HEK293 (cell line): ENCODE measurements around the gene BMP2K.

Experiments used
- CTCF ChIA-PET: fragments of 350-600 bp; formaldehyde crosslinking; extraction: SDS; loops from one replicate; lab custom pipeline; 2021; ENCODE audit warnings: antibody characterized with exemption; lab: Yijun Ruan, JAX
- POLR2A ChIA-PET: fragments of 300-600 bp; formaldehyde crosslinking; extraction: SDS; loops from one replicate; lab custom pipeline; 2020; ENCODE audit warnings: antibody characterized with exemption, inconsistent platforms; lab: Yijun Ruan, JAX
- H3K27ac ChIP-seq: fragments of 200-500 bp; sonication (Bioruptor generic); 2 replicates; pipeline ENCODE4 v1.5.1; 2014; ENCODE audit warnings: low read depth, low read length, control low read depth, inconsistent platforms; ENCODE audit errors: extremely low read depth
- H3K36me3 ChIP-seq, 2 experiments: fragments of 200-500 bp in 1 of 2; sonication (Bioruptor generic) in 1 of 2; 1 replicate in 1 of 2; 2 replicates in 1 of 2; pipeline ENCODE4 v1.5.1; 2014 to 2017; ENCODE audit warnings: inconsistent platforms in 2 of 2, low read length in 2 of 2; ENCODE audit not compliant: control insufficient read depth in 2 of 2, insufficient read depth in 1 of 2
- H3K4me1 ChIP-seq: fragments of 200-500 bp; sonication (Bioruptor generic); 2 replicates; pipeline ENCODE4 v1.5.1; 2014; ENCODE audit warnings: mild to moderate bottlenecking, low read length, inconsistent platforms; ENCODE audit not compliant: control insufficient read depth, insufficient read depth
- H3K4me3 ChIP-seq: 2 replicates; pipeline ENCODE4 v1.5.1; 2011; ENCODE audit warnings: low read depth, mild to moderate bottlenecking, control low read depth, low read length, moderate library complexity
- H3K9me3 ChIP-seq: fragments of 200-500 bp; sonication (Bioruptor generic); 2 replicates; pipeline ENCODE4 v1.5.1; 2014; ENCODE audit warnings: low read depth, low read length, inconsistent platforms; ENCODE audit not compliant: control insufficient read depth, insufficient read depth
- GLIS2 ChIP-seq: fragments of 450-650 bp; formaldehyde crosslinking; IDR thresholded peaks from 2 replicates; pipeline ENCODE4 v1.5.1; 2016; ENCODE audit warnings: missing biosample characterization, missing genetic modification characterization
- HOXA7 ChIP-seq: sonication (generic); formaldehyde crosslinking; IDR thresholded peaks from 2 replicates; pipeline ENCODE4 v1.8.1; 2022; ENCODE audit warnings: missing genetic modification reagents, borderline replicate concordance
- KLF1 ChIP-seq: fragments of 450-650 bp; formaldehyde crosslinking; IDR thresholded peaks from 2 replicates; pipeline ENCODE4 v1.5.1; 2016; ENCODE audit warnings: missing biosample characterization, missing genetic modification characterization
- KLF8 ChIP-seq: fragments of 450-650 bp; formaldehyde crosslinking; IDR thresholded peaks from 2 replicates; pipeline ENCODE4 v1.5.1; 2016; ENCODE audit warnings: missing biosample characterization, missing genetic modification characterization
- SALL2 ChIP-seq: fragments of 450-650 bp; formaldehyde crosslinking; IDR thresholded peaks from 2 replicates; pipeline ENCODE4 v1.5.0; 2017; ENCODE audit warnings: missing biosample characterization, mild to moderate bottlenecking, missing genetic modification characterization, borderline replicate concordance
- WT1 ChIP-seq: fragments of 450-650 bp; formaldehyde crosslinking; IDR thresholded peaks from 2 replicates; pipeline ENCODE4 v1.5.1; 2016; ENCODE audit warnings: missing biosample characterization, missing genetic modification characterization
- YY1 ChIP-seq: fragments of 450-650 bp; formaldehyde crosslinking; IDR thresholded peaks from 2 replicates; pipeline ENCODE4 v1.5.1; 2018; ENCODE audit warnings: missing biosample characterization, missing genetic modification characterization
- ZFP69B ChIP-seq: fragments of 450-650 bp; formaldehyde crosslinking; IDR thresholded peaks from 2 replicates; pipeline ENCODE4 v1.5.1; 2016; ENCODE audit warnings: missing biosample characterization, missing genetic modification characterization
- ZNF148 ChIP-seq: fragments of 450-650 bp; formaldehyde crosslinking; IDR thresholded peaks from 2 replicates; pipeline ENCODE4 v1.5.0; 2017; ENCODE audit warnings: missing biosample characterization, missing genetic modification characterization, borderline replicate concordance
- ZNF157 ChIP-seq: fragments of 450-650 bp; formaldehyde crosslinking; IDR thresholded peaks from 2 replicates; pipeline ENCODE4 v1.5.1; 2016; ENCODE audit warnings: missing biosample characterization, missing genetic modification characterization
- ZNF324 ChIP-seq: fragments of 450-650 bp; formaldehyde crosslinking; IDR thresholded peaks from 2 replicates; pipeline ENCODE4 v1.5.1; 2016; ENCODE audit warnings: missing biosample characterization, missing genetic modification characterization
- ZNF366 ChIP-seq: fragments of 450-650 bp; formaldehyde crosslinking; conservative IDR thresholded peaks from 2 replicates; pipeline ENCODE4 v1.5.1; 2016; ENCODE audit warnings: missing biosample characterization, missing genetic modification characterization
- ZNF37A ChIP-seq: fragments of 450-650 bp; IDR thresholded peaks from 2 replicates; pipeline ENCODE4 v1.5.1; 2018; ENCODE audit warnings: missing biosample characterization, missing genetic modification characterization
- ZNF544 ChIP-seq: fragments of 450-650 bp; formaldehyde crosslinking; IDR thresholded peaks from 2 replicates; pipeline ENCODE4 v1.5.0; 2017; ENCODE audit warnings: missing biosample characterization, missing genetic modification characterization
- ZNF555 ChIP-seq: fragments of 450-650 bp; formaldehyde crosslinking; conservative IDR thresholded peaks from 2 replicates; pipeline ENCODE4 v1.5.1; 2017; ENCODE audit warnings: missing biosample characterization, mild to moderate bottlenecking, missing genetic modification characterization, inconsistent platforms
- ZNF600 ChIP-seq: fragments of 450-650 bp; formaldehyde crosslinking; IDR thresholded peaks from 2 replicates; pipeline ENCODE4 v1.5.1; 2016; ENCODE audit warnings: missing biosample characterization, missing genetic modification characterization
- ZNF621 ChIP-seq: fragments of 450-650 bp; formaldehyde crosslinking; IDR thresholded peaks from 2 replicates; pipeline ENCODE4 v1.5.1; 2017; ENCODE audit warnings: missing biosample characterization, missing genetic modification characterization
- ZNF624 ChIP-seq: fragments of 450-650 bp; formaldehyde crosslinking; IDR thresholded peaks from 2 replicates; pipeline ENCODE4 v1.5.1; 2017; ENCODE audit warnings: missing biosample characterization, missing genetic modification characterization
- ZNF777 ChIP-seq: fragments of 450-650 bp; formaldehyde crosslinking; IDR thresholded peaks from 2 replicates; pipeline ENCODE4 v1.5.1; 2017; ENCODE audit warnings: missing biosample characterization, missing genetic modification characterization, borderline replicate concordance
- ZNF785 ChIP-seq: fragments of 450-650 bp; formaldehyde crosslinking; IDR thresholded peaks from 2 replicates; pipeline ENCODE4 v1.5.1; 2016; ENCODE audit warnings: missing biosample characterization, missing genetic modification characterization
- ZSCAN30 ChIP-seq: fragments of 450-650 bp; IDR thresholded peaks from 2 replicates; pipeline ENCODE4 v1.5.1; 2018; ENCODE audit warnings: missing biosample characterization, mild to moderate bottlenecking, missing genetic modification characterization, moderate library complexity
- TF ChIP-seq, protein P1 (sequence below): fragments of 450-650 bp; formaldehyde crosslinking; IDR thresholded peaks from 2 replicates; pipeline ENCODE4 v1.5.1; 2017; ENCODE audit warnings: missing biosample characterization, missing genetic modification characterization
- TF ChIP-seq, protein P2 (sequence below): fragments of 450-650 bp; formaldehyde crosslinking; IDR thresholded peaks from 2 replicates; pipeline ENCODE4 v1.5.1; 2016; ENCODE audit warnings: missing biosample characterization, missing genetic modification characterization
- TF ChIP-seq, protein P3 (sequence below): fragments of 450-650 bp; formaldehyde crosslinking; IDR thresholded peaks from 2 replicates; pipeline ENCODE4 v1.5.1; 2016; ENCODE audit warnings: missing biosample characterization, missing genetic modification characterization, low read depth
- TF ChIP-seq, protein P4 (sequence below): fragments of 450-650 bp; formaldehyde crosslinking; IDR thresholded peaks from 2 replicates; pipeline ENCODE4 v1.5.1; 2016; ENCODE audit warnings: missing biosample characterization, missing genetic modification characterization

Gene BMP2K

GRCh38 chr4:78797777-78798284 is 21.7 kb downstream of the BMP2K start:
- H3K4me3 ChIP-seq, result no peak overlapping the region
- 0 out of 2 replicates have a peak, but pooled peaks cover 2% of the 10 kb centered on the region for H3K4me1 ChIP-seq
- TF ChIP-seq ZFP69B (tag by site-specific recombination) (no peak), ZNF555 (tag by site-specific recombination) (no peak), SALL2 (tag by site-specific recombination) (no peak), ZNF621 (tag by site-specific recombination) (no peak), ZSCAN30 (tag by site-specific recombination) (no peak), ZNF157 (tag by site-specific recombination) (no peak), KLF1 (no peak), ZNF777 (tag by site-specific recombination) (no peak), ZNF148 (tag by site-specific recombination) (no peak), HOXA7 (no peak), ZNF37A (tag by site-specific recombination) (no peak), ZNF366 (tag by site-specific recombination) (no peak)
- TF ChIP-seq, protein P1, sequence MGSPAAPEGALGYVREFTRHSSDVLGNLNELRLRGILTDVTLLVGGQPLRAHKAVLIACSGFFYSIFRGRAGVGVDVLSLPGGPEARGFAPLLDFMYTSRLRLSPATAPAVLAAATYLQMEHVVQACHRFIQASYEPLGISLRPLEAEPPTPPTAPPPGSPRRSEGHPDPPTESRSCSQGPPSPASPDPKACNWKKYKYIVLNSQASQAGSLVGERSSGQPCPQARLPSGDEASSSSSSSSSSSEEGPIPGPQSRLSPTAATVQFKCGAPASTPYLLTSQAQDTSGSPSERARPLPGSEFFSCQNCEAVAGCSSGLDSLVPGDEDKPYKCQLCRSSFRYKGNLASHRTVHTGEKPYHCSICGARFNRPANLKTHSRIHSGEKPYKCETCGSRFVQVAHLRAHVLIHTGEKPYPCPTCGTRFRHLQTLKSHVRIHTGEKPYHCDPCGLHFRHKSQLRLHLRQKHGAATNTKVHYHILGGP, result no peak
- TF ChIP-seq, protein P2, sequence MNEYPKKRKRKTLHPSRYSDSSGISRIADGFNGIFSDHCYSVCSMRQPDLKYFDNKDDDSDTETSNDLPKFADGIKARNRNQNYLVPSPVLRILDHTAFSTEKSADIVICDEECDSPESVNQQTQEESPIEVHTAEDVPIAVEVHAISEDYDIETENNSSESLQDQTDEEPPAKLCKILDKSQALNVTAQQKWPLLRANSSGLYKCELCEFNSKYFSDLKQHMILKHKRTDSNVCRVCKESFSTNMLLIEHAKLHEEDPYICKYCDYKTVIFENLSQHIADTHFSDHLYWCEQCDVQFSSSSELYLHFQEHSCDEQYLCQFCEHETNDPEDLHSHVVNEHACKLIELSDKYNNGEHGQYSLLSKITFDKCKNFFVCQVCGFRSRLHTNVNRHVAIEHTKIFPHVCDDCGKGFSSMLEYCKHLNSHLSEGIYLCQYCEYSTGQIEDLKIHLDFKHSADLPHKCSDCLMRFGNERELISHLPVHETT (tag by site-specific recombination), result no peak
- H3K27ac ChIP-seq, result no peak overlapping the region
- CTCF ChIA-PET, result interaction anchor here (0.6 to 0.7 kb wide), 2 partner anchors 234 to 738 kb away, joined by 3 to 4 read pairs; no protein-coding TSS in a partner anchor
- H3K9me3 ChIP-seq, result no peaks in the 10 kb centered on the region
- no peaks in the 10 kb centered on the region for H3K36me3 ChIP-seq
- POLR2A ChIA-PET, result no interaction called here

DNA sequence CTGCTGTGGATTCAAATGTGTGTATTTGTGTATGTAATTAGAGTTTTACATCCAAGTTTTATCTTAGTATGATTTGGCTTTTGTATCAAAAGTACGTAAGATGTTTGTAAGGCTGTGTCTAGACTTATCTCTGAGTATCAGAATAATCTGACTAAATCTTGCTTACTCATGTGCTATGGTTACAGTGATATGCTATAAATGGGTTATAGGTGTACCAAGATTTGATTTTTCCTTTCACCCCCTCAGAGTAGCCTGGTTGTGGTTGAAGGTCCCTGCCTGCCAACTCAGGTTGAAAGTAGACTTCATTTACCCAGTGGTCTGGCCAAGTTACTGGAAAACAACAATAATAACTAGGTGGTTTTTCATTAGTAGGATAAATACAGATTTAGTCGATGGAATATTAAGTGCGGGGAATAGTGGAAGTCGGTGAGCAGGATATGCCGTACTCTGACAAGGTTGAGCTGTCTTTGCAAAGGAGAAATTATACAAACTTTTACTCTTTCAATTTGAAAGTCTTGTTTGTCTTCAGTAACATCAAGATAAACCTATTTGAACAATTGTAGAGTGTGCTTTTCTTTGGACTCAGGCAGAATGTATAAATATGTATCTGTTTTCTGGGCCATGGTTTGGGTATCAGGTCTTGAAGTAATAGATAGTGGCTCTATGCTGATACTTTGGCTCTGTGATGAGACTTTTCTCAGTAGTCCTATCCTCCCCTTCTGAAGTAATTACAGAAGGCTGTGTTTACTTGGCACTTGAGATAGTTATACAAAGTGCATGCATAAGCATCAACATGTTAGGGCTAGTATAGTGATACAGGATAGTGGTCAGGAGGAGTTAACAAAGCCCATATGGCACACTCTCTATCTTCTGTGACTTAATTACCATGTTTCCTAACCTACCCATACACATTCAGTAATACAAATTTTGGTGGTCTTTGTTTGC is 23.7 kb downstream of the BMP2K start:
- H3K4me3 ChIP-seq, result no peak overlapping the region
- H3K27ac ChIP-seq, result no peak overlapping the region
- no peaks in the 10 kb centered on the region for H3K9me3 ChIP-seq
- ChIA-PET POLR2A (no interaction called here), CTCF (no interaction called here)
- no peaks in the 10 kb centered on the region for H3K36me3 ChIP-seq
- H3K4me1 ChIP-seq, result 0 out of 2 replicates have a peak, but pooled peaks cover 2% of the 10 kb centered on the region
- TF ChIP-seq HOXA7 (no peak), GLIS2 (tag by site-specific recombination) (no peak), ZNF600 (no peak), ZNF624 (tag by site-specific recombination) (no peak), ZNF785 (no peak), ZNF324 (no peak), YY1 (tag by site-specific recombination) (no peak), KLF8 (no peak), WT1 (tag by site-specific recombination) (peak; percentile 84), ZNF544 (no peak)
- TF ChIP-seq, protein P3, sequence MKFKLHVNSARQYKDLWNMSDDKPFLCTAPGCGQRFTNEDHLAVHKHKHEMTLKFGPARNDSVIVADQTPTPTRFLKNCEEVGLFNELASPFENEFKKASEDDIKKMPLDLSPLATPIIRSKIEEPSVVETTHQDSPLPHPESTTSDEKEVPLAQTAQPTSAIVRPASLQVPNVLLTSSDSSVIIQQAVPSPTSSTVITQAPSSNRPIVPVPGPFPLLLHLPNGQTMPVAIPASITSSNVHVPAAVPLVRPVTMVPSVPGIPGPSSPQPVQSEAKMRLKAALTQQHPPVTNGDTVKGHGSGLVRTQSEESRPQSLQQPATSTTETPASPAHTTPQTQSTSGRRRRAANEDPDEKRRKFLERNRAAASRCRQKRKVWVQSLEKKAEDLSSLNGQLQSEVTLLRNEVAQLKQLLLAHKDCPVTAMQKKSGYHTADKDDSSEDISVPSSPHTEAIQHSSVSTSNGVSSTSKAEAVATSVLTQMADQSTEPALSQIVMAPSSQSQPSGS (tag by site-specific recombination), result no peak
- TF ChIP-seq, protein P4, sequence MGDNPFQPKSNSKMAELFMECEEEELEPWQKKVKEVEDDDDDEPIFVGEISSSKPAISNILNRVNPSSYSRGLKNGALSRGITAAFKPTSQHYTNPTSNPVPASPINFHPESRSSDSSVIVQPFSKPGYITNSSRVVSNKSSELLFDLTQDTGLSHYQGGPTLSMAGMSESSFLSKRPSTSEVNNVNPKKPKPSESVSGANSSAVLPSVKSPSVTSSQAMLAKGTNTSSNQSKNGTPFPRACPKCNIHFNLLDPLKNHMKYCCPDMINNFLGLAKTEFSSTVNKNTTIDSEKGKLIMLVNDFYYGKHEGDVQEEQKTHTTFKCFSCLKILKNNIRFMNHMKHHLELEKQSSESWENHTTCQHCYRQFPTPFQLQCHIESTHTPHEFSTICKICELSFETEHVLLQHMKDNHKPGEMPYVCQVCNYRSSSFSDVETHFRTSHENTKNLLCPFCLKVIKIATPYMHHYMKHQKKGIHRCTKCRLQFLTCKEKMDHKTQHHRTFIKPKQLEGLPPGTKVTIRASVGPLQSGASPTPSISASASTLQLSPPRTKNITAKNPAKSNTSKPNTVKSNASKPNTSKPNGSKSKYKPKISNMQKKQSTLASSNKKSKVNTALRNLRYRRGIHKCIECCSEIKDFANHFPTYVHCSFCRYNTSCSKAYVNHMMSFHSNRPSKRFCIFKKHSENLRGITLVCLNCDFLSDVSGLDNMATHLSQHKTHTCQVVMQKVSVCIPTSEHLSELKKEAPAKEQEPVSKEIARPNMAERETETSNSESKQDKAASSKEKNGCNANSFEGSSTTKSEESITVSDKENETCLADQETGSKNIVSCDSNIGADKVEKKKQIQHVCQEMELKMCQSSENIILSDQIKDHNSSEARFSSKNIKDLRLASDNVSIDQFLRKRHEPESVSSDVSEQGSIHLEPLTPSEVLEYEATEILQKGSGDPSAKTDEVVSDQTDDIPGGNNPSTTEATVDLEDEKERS (tag by site-specific recombination), result no peak
